ENCODE results near the gene TAF11L14.

Gene TAF11L14

GRCh38 chr5:17679597-17680203, 45.4 kb downstream of the TAF11L14 start:
- DNase-seq (ENCODE audit: low read depth) = no peak

DNA sequence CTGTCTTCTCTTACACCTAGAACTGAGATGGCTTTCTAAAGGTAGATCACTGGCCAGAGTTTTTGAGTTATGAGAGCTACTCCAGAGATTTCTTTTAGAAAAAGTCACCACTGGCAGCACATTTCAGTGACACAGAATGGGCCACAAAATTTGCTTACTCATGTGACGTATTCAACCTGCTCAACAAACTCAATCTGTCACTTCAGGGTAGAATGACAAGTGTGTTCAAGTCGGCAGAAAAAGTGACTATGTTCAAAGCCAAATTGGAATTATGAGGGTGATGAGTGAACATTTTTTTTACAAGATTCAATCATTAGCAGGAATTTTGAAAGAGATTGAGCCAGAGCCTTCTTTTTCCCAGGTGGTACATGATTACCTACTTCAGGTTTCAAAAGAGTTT, 46.5 kb downstream of the TAF11L14 start:
- no peak for DNase-seq (ENCODE audit: low read depth)

All from GM04504 (cell line).